GM13976 (cell line): ENCODE data around the gene TRMO.
A peak's percentile ranks its signal among the peaks of the same experiment; 100 is the strongest.

Experiments
- DNase-seq: peaks from one replicate; pipeline ENCODE4 v3.0.0; 2012; ENCODE audit warnings: low spot score
- CTCF ChIP-seq: IDR thresholded peaks from 2 replicates; pipeline ENCODE4 v1.5.1; 2012; ENCODE audit warnings: borderline replicate concordance, mild to moderate bottlenecking; ENCODE audit not compliant: insufficient read depth; ENCODE audit errors: extremely low read depth, missing control alignments, control extremely low read depth
- in situ Hi-C: fragments of 300-500 bp; cut with MboI; formaldehyde crosslinking; loops from one replicate; pipeline ENCODE4 v1.12.0; 2022; ENCODE audit warnings: low sequenced_read_pairs, mixed read lengths, inconsistent platforms; ENCODE audit not compliant: unreplicated experiment

TRMO gene

GRCh38 chr9:97928986-97929604 is 6.8 kb upstream of the TRMO start:
- TF ChIP-seq CTCF: no peak
- in situ Hi-C loops: no loop called here
- no peak for DNase-seq

GRCh38 chr9:97925497-97926334 is 3.4 kb upstream of the TRMO start:
- DNase-seq: no peak
- in situ Hi-C loops: no loop called here
- no peak for TF ChIP-seq CTCF

GRCh38 chr9:97924386-97924785 is 2.1 kb upstream of the TRMO start:
- no peak for TF ChIP-seq CTCF
- no peak for DNase-seq
- in situ Hi-C loops: no loop called here

- peak; percentile 73 for TF ChIP-seq CTCF
- peak; percentile 62 for DNase-seq
- in situ Hi-C loops: no loop called here
Measured at GRCh38 chr9:97923529-97924108, 1.3 kb upstream of the TRMO start.

- no peak for DNase-seq
- TF ChIP-seq CTCF: no peak
- in situ Hi-C loops: no loop called here
Measured at GRCh38 chr9:97919217-97919813, 3.0 kb downstream of the TRMO start.

- DNase-seq: no peak
Measured at GRCh38 chr9:97918611-97919010, 3.7 kb downstream of the TRMO start.

More at GRCh38 chr9:97918611-97919010, 3.7 kb downstream of the TRMO start:
- in situ Hi-C loops: no loop called here
- TF ChIP-seq CTCF: no peak
